ENCODE measurements around the gene PNPLA1. TPM values are rescaled to one million over a fixed set of nuclear protein-coding genes. Genes with fewer than 3 reads are reported as not detected.

Gene PNPLA1
- total RNA-seq, 1 experiment from 2014 or later, result not detected

GRCh38 chr6:36267731-36268477 is 2.0 kb upstream of the PNPLA1 start:
- DNase-seq, result no peak
- Histone ChIP-seq H3K4me1 (no peaks in the 10 kb centered on the region), H3K27me3 (peaks cover 11% of the 10 kb centered on the region; the same call in 1 of the 2 replicates), H3K27ac (no peak overlapping the region), H3K36me3 (no peaks in the 10 kb centered on the region), H3K4me3 (no peak overlapping the region), H3K9me3 (replicated peaks) (no peaks in the 10 kb centered on the region; the same call in 1 of the 2 replicates)

- Histone ChIP-seq H3K9me3 (replicated peaks) (no peaks in the 10 kb centered on the region; the same call in 1 of the 2 replicates), H3K36me3 (no peaks in the 10 kb centered on the region), H3K4me3 (no peak overlapping the region), H3K4me1 (no peaks in the 10 kb centered on the region), H3K27ac (no peak overlapping the region), H3K27me3 (peaks cover 11% of the 10 kb centered on the region; the same call in 1 of the 2 replicates)
- no peak for DNase-seq
Measured at GRCh38 chr6:36268478-36269275, 1.2 kb upstream of the PNPLA1 start.

- DNase-seq, result no peak
- Histone ChIP-seq H3K27me3 (peaks cover 11% of the 10 kb centered on the region; the same call in 1 of the 2 replicates), H3K36me3 (no peaks in the 10 kb centered on the region), H3K27ac (no peak overlapping the region), H3K4me3 (no peak overlapping the region), H3K9me3 (replicated peaks) (no peaks in the 10 kb centered on the region), H3K4me1 (no peaks in the 10 kb centered on the region)
Measured at GRCh38 chr6:36272234-36272633, 2.4 kb downstream of the PNPLA1 start.

- no peak for DNase-seq
- H3K9me3 ChIP-seq (replicated peaks), result no peaks in the 10 kb centered on the region
- no peak overlapping the region for H3K4me3 ChIP-seq
- H3K36me3 ChIP-seq, result no peaks in the 10 kb centered on the region
- H3K4me1 ChIP-seq, result no peaks in the 10 kb centered on the region
- peaks cover 11% of the 10 kb centered on the region; the same call in 1 of the 2 replicates for H3K27me3 ChIP-seq
- H3K27ac ChIP-seq, result no peak overlapping the region
Measured at GRCh38 chr6:36273067-36273466, 3.2 kb downstream of the PNPLA1 start.

- no peaks in the 10 kb centered on the region for H3K9me3 ChIP-seq (replicated peaks)
- DNase-seq, result no peak
- H3K4me1 ChIP-seq, result no peaks in the 10 kb centered on the region
- H3K4me3 ChIP-seq, result no peak overlapping the region
- H3K36me3 ChIP-seq, result no peaks in the 10 kb centered on the region
- peaks cover 11% of the 10 kb centered on the region; the same call in 1 of the 2 replicates for H3K27me3 ChIP-seq
- H3K27ac ChIP-seq, result no peak overlapping the region
Measured at GRCh38 chr6:36273802-36274514, 4.1 kb downstream of the PNPLA1 start.

- Histone ChIP-seq H3K36me3 (no peaks in the 10 kb centered on the region), H3K9me3 (replicated peaks) (no peaks in the 10 kb centered on the region), H3K27ac (no peak overlapping the region), H3K4me1 (no peaks in the 10 kb centered on the region), H3K27me3 (peaks cover 2% of the 10 kb centered on the region; the same call in 1 of the 2 replicates), H3K4me3 (no peak overlapping the region)
- DNase-seq, result no peak
Measured at GRCh38 chr6:36276581-36277536, 7.0 kb downstream of the PNPLA1 start.

- Histone ChIP-seq H3K36me3 (no peaks in the 10 kb centered on the region), H3K4me1 (no peaks in the 10 kb centered on the region), H3K27ac (no peak overlapping the region), H3K27me3 (no peaks in the 10 kb centered on the region; the same call in none of the 2 replicates), H3K9me3 (replicated peaks) (no peaks in the 10 kb centered on the region), H3K4me3 (no peak overlapping the region)
- no peak for DNase-seq
Measured at GRCh38 chr6:36277946-36278470, 8.1 kb downstream of the PNPLA1 start.

GRCh38 chr6:36280467-36280866 is 10.6 kb downstream of the PNPLA1 start:
- Histone ChIP-seq H3K27me3 (no peaks in the 10 kb centered on the region; the same call in none of the 2 replicates), H3K27ac (no peak overlapping the region), H3K36me3 (no peaks in the 10 kb centered on the region), H3K4me1 (no peaks in the 10 kb centered on the region), H3K9me3 (replicated peaks) (no peaks in the 10 kb centered on the region), H3K4me3 (no peak overlapping the region)
- DNase-seq, result no peak

- DNase-seq, result no peak
- H3K9me3 ChIP-seq (replicated peaks), result no peaks in the 10 kb centered on the region
- H3K27me3 ChIP-seq, result no peaks in the 10 kb centered on the region; the same call in none of the 2 replicates
- no peak overlapping the region for H3K27ac ChIP-seq
- no peaks in the 10 kb centered on the region for H3K4me1 ChIP-seq
- no peaks in the 10 kb centered on the region for H3K36me3 ChIP-seq
- H3K4me3 ChIP-seq, result no peak overlapping the region
Measured at GRCh38 chr6:36280983-36281382, 11.1 kb downstream of the PNPLA1 start.

- H3K36me3 ChIP-seq, result no peaks in the 10 kb centered on the region
- no peak overlapping the region for H3K27ac ChIP-seq
- H3K27me3 ChIP-seq, result no peaks in the 10 kb centered on the region; the same call in 1 of the 2 replicates
- no peaks in the 10 kb centered on the region for H3K9me3 ChIP-seq (replicated peaks)
- H3K4me1 ChIP-seq, result no peaks in the 10 kb centered on the region
- DNase-seq, result peak in 1 of 2 experiments; percentile 13
- no peak overlapping the region for H3K4me3 ChIP-seq
Measured at GRCh38 chr6:36283608-36284007, 13.7 kb downstream of the PNPLA1 start.

- no peaks in the 10 kb centered on the region; the same call in 1 of the 2 replicates for H3K27me3 ChIP-seq
- no peaks in the 10 kb centered on the region for H3K4me1 ChIP-seq
- H3K27ac ChIP-seq, result no peak overlapping the region
- no peak for DNase-seq
- H3K9me3 ChIP-seq (replicated peaks), result no peaks in the 10 kb centered on the region
- H3K4me3 ChIP-seq, result no peak overlapping the region
- no peaks in the 10 kb centered on the region for H3K36me3 ChIP-seq
Measured at GRCh38 chr6:36284359-36284758, 14.5 kb downstream of the PNPLA1 start.

- Histone ChIP-seq H3K4me1 (no peaks in the 10 kb centered on the region), H3K4me3 (no peak overlapping the region), H3K36me3 (no peaks in the 10 kb centered on the region), H3K27ac (no peak overlapping the region), H3K27me3 (no peaks in the 10 kb centered on the region; the same call in 1 of the 2 replicates), H3K9me3 (replicated peaks) (no peaks in the 10 kb centered on the region)
- no peak for DNase-seq
Measured at GRCh38 chr6:36285187-36285671, 15.4 kb downstream of the PNPLA1 start.

GRCh38 chr6:36285797-36286196 is 15.9 kb downstream of the PNPLA1 start:
- H3K27ac ChIP-seq, result no peak overlapping the region
- no peaks in the 10 kb centered on the region for H3K4me1 ChIP-seq
- H3K9me3 ChIP-seq (replicated peaks), result no peaks in the 10 kb centered on the region
- no peak overlapping the region for H3K4me3 ChIP-seq
- H3K27me3 ChIP-seq, result no peaks in the 10 kb centered on the region; the same call in 1 of the 2 replicates
- DNase-seq, result no peak
- H3K36me3 ChIP-seq, result no peaks in the 10 kb centered on the region

Measured in SJCRH30 (cell line).